Placental epithelial cell (primary cell): ENCODE results near the gene KRTAP10-12. TPM values are rescaled to one million over a fixed set of nuclear protein-coding genes. Genes with fewer than 3 reads are reported as not detected.

ENCODE experiments used
- small RNA-seq: library from RNA; depleted of rRNA; stranded (forward); fragments of <200 nt; gene quantifications from one replicate; pipeline ENCODE3, GENCODE V24; 2012
- total RNA-seq: library from RNA; depleted of rRNA; stranded (reverse); fragments of >200 nt; gene quantifications from 2 replicates; pipeline ENCODE4 v1.2.3, GENCODE V29; 2012

KRTAP10-12 gene, protein sequence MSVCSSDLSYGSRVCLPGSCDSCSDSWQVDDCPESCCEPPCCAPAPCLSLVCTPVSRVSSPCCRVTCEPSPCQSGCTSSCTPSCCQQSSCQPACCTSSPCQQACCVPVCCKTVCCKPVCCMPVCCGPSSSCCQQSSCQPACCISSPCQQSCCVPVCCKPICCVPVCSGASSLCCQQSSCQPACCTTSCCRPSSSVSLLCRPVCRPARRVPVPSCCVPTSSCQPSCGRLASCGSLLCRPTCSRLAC
- total RNA-seq = not detected in 2 replicates

DNA sequence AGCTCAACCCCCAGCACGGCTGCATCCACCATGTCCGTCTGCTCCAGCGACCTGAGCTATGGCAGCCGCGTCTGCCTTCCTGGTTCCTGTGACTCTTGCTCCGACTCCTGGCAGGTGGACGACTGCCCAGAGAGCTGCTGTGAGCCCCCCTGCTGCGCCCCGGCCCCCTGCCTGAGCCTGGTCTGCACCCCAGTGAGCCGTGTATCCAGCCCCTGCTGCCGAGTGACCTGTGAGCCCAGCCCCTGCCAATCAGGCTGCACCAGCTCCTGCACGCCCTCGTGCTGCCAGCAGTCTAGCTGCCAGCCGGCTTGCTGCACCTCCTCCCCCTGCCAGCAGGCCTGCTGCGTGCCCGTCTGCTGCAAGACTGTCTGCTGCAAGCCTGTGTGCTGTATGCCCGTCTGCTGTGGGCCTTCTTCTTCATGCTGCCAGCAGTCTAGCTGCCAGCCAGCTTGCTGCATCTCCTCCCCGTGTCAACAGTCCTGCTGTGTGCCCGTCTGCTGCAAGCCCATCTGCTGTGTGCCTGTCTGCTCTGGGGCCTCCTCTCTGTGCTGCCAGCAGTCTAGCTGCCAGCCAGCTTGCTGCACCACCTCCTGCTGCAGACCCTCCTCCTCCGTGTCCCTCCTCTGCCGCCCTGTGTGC is at the start of gene KRTAP10-12:
KRTAP10-12 (plus strand) TSS at position 1 of the 639 bp plus-strand sequence; CDS start at position 31, 30 bp downstream.

DNA sequence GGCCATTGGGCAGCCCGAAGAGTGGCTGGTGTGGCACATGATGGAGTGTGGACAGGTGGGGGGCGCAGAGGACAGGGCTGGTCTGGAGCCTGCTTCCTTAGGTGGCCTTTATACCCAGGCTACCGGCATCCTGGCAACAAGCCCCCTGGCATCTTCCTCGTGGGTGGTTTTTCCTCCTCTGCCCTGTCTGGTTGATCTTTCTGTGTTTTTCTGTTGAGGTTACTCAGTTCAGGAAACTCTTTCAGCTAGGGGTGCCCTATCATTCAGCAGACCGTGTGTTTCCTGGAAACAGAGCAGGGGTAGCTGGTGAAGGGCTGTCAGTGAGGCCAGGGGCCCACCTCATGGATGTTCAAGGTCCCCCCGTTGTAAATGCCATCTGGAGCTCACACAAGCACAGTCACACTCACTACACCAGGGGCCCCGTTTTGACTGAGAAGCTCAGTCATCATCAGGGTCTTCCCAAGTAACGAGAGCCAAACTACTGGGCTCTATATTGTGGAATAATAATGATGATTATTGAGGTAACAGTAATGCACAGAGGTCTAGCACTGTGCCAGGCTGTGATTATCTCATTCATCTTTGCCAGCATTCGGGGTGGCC is 42.3 kb upstream of the KRTAP10-12 start, which contains the start of gene KRTAP12-4:
KRTAP12-4 (minus strand) TSS at position 84 of the 600 bp plus-strand sequence; CDS start at position 39, 45 bp downstream.

DNA sequence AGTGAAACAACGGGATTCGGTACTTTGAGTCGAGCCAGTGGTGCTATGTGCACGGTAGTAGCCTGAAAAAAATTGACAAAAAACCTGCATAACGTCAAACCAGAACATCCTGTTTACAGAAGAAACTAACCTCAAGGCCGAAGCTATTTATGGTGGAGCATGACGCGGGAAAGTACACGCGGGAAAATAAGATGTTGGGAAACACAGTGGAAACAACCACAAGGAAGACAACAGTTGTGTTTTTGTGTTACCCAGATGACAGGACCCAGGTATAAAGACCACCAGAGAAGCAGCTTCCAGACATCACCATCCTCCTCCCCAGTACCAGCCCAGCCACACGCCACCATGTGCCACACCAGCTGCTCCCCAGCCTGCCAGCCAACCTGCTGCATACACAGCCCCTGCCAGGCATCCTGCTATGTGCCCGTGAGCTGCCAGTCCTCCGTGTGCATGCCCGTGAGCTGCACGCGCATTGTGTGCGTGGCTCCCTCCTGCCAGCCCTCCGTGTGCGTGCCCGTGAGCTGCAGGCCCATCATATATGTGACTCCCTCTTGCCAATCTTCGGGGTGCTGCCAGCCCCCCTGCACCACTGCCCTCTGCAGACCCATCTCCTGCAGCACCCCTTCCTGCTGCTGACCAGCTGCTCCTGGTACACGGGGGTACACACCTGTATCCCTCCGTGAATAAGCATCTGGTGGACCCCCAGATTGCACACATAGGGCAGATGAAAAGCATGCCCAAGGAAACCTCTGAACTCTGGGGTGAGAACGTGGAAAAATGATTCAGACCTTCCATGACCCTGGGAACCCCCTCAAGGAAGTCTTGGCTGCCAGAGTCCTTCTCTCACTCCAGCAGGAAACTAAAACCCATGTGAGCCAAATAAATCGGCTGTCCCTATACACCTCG is 39.1 kb upstream of the KRTAP10-12 start, which contains the start of gene KRTAP12-3:
KRTAP12-3 (plus strand) TSS at position 298 of the 906 bp plus-strand sequence; CDS start at position 346, 48 bp downstream.

DNA sequence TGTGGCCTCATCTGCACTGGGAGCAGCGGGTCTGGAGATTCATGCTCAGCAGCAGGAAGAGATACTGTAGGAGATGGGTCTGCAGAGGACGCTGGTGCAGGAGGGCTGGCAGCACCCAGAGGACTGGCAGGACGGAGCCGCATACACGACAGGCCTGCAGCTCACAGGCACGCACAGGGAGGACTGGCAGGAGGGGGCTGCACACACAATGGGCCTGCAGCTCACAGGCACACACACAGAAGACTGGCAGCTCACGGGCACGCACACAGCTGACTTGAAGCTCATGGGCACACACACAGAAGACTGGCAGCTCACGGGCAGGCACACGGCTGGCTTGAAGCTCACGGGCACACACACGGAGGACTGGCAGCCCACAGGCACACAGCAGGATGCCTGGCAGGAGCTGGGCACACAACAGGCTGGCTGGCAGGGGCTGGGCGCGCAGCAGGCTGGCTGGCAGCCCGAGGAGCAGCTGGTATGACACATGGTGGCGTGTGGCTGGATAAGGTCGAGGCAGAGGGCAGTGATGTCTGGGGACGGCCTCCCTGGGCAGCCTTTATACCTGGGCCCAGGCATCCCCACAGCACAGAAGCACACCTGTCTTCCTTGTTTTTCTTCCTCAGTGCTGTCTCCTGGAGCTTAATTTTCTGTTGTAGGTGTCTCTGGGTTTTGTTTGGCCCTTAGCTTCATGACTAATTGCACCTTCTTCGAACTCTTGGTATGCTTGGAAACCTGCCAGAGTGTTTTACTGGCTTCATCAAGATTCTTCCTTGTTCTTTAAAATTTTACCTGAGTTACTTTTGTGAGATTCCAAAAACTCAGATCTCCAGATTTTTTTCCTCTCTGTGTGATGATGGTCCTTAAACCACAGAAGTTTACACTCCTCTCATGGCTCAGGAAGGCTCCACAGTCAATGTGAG is 30.3 kb upstream of the KRTAP10-12 start, which contains the start of gene KRTAP12-2:
KRTAP12-2 (minus strand) TSS at position 527 of the 920 bp plus-strand sequence; CDS start at position 486, 41 bp downstream.

DNA sequence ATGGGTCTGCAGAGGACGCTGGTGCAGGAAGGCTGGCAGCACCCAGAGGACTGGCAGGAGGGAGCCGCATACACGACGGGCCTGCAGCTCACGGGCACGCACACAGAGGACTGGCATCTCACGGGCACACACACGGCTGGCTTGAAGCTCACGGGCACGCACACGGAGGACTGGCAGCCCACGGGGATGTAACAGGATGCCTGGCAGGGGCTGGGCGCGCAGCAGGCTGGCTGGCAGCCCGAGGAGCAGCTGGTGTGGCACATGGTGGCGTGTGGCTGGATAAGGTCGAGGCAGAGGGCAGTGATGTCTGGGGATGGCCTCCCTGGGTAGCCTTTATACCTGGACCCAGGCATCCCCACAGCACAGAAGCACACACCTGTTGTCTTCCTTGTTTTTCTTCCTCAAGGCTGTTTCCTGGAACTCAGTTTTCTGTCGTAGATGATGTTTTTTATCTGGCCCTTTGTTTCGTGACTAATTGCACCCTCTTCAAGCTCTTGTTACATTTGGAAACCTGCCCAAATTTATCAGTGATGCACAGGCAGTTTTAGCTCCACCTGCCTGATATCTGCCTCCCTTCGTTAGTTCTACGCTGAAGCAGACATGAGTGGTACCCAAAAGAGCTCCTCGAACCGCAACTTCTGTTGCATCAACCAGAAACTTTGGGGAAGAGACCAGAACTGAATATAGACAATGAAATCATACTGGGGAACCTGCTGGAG is 15.0 kb upstream of the KRTAP10-12 start, which contains the start of gene KRTAP12-1:
KRTAP12-1 (minus strand) TSS at position 303 of the 719 bp plus-strand sequence; CDS start at position 263, 40 bp downstream.

DNA sequence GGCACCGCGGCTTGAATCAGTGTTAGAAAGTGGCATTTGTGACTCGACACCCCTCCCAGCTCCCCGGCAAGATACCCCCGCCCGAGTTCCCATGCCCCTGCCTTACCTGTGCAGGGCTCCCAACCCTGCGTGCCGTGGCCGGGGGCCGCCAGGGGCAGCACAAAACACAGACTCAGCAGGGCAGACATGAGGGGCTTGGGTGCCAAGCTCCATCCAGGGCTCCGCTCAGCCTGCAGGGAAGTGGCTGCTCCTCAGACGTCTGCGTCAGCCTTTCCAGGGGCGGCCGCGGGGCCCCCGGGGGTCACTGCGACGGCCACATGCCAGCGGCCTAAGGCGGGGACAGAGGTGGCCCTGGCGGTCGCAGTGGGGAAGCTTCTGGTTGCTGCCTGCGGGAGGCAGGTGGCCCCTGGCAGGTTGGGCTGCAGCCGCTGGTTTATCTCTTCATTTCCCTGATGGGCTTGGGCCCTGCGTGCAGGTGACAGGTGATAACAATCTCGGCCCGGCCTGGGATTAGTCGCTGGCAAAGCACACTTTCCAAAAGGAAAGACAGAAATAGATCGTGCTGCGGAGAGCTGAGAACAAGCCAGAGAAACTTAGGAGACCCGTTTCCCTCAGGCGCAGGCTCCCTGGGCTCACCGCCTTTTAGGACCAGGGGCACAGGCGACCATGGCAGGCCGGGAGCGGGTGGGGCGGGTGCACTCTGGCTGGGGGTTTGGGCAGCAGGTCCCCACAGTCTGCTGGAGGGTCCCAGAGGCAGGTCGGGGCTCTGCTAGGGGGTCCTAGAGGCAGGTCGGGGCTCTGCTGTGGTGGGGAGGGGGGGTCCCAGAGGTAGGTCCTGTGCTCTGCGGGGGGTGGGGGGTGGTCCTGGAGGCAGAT is 14.6 kb downstream of the KRTAP10-12 start, which contains the start of gene TSPEAR:
TSPEAR (minus strand) TSS at position 246 of the 876 bp plus-strand sequence; CDS start at position 188, 58 bp downstream.

Small RNA genes within 50 kb of the gene (small RNA-seq; reads per million reads assigned to genes)
- not detected for gene KRTAP12-6P

Other genes starting within 250 kb of the KRTAP10-12 start
- 1.1 and 1.2 TPM in 2 replicates for gene LRRC3, start 241.7 kb upstream of the KRTAP10-12 start, total RNA-seq
- not detected in 2 replicates for gene KRTAP10-1, start 157.0 kb upstream of the KRTAP10-12 start, total RNA-seq
- gene KRTAP10-2, start 145.7 kb upstream of the KRTAP10-12 start, total RNA-seq = not detected in 2 replicates
- gene KRTAP10-3, start 138.4 kb upstream of the KRTAP10-12 start, total RNA-seq = not detected in 2 replicates
- gene KRTAP10-4, start 123.4 kb upstream of the KRTAP10-12 start, total RNA-seq = not detected in 2 replicates
- not detected in 2 replicates for gene KRTAP10-5, start 116.6 kb upstream of the KRTAP10-12 start, total RNA-seq
- gene KRTAP10-6, start 104.7 kb upstream of the KRTAP10-12 start, total RNA-seq = not detected in 2 replicates
- gene KRTAP10-7, start 96.6 kb upstream of the KRTAP10-12 start, total RNA-seq = not detected in 2 replicates
- gene KRTAP10-8, start 85.1 kb upstream of the KRTAP10-12 start, total RNA-seq = not detected in 2 replicates
- not detected in 2 replicates for gene KRTAP10-9, start 70.1 kb upstream of the KRTAP10-12 start, total RNA-seq
- gene KRTAP10-10, start 59.8 kb upstream of the KRTAP10-12 start, total RNA-seq = not detected in 2 replicates
- gene KRTAP10-11, start 50.8 kb upstream of the KRTAP10-12 start, total RNA-seq = not detected in 2 replicates
- gene KRTAP12-4, start 42.5 kb upstream of the KRTAP10-12 start, total RNA-seq = not detected in 2 replicates
- gene KRTAP12-3, start 39.2 kb upstream of the KRTAP10-12 start, total RNA-seq = not detected in 2 replicates
- gene KRTAP12-2, start 30.2 kb upstream of the KRTAP10-12 start, total RNA-seq = not detected in 2 replicates
- not detected in 2 replicates for gene KRTAP12-1, start 15.0 kb upstream of the KRTAP10-12 start, total RNA-seq
- gene TSPEAR, start 14.4 kb downstream of the KRTAP10-12 start, total RNA-seq = not detected in 2 replicates
- 42.8 and 43.3 TPM in 2 replicates for gene UBE2G2, start 104.6 kb downstream of the KRTAP10-12 start, total RNA-seq
- 66.7 and 112 TPM in 2 replicates for gene SUMO3, start 120.9 kb downstream of the KRTAP10-12 start, total RNA-seq
- 147 and 178 TPM in 2 replicates for gene PTTG1IP, start 176.5 kb downstream of the KRTAP10-12 start, total RNA-seq
- gene ITGB2, start 223.7 kb downstream of the KRTAP10-12 start, total RNA-seq = 0.43 TPM in 1 of 2 replicates, not detected in the other
- gene SLX9, start 242.9 kb downstream of the KRTAP10-12 start, total RNA-seq = 6.3 and 11.4 TPM in 2 replicates